Activated CD4-positive, alpha-beta T cell treated with anti-CD3 and anti-CD28 coated beads, Interleukin-2, Interleukin-4, amounts not matched to agents 100 ng/mL and 50 ng/mL, durations not matched to agents 16 hours and 8 hours (primary cell): ENCODE results near the gene ATG9B.

Experiments
- DNase-seq: peaks from one replicate; pipeline ENCODE4 v3.0.0-alpha.2; 2020; ENCODE audit warnings: low spot score

The ATG9B gene

DNA sequence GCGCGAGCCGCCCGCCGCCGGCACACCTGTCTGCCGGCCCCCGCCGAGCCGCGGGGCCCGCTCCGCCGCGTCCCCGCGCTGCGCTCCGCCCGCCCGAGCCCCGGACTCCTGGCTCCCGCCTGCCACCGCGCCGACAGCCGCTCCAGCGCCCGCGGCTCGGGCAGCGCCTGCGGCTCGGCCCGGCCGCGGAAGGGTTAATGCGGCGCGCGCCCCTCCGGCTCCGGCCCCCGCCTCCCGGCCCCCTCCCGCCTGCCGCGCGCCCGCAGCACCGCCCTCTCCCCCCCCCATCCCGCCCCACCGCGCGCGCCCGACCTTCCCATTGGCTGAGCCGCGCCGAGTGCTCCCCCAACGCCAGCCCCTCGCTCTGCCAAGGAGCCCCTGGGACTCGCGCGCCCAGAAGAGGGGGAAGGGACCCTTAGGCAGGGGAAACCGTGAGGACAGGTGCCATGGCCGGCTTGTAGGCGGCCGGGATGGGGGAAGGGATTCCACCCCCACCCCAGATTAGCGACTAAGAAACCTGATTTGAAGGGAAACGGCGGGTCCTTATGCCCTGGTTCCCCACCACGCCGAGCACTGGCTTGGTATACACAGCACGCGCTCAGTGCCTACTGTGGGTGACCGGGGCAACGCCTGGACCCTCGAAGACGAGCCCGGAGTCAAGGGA lies 46.0 kb downstream of the ATG9B start, which contains the start of gene KCNH2:
Gene KCNH2, minus strand, starts transcription at position 196 of the 664 bp plus-strand sequence. CDS start 408 bp downstream, outside the sequence.
- no peak for DNase-seq

DNA sequence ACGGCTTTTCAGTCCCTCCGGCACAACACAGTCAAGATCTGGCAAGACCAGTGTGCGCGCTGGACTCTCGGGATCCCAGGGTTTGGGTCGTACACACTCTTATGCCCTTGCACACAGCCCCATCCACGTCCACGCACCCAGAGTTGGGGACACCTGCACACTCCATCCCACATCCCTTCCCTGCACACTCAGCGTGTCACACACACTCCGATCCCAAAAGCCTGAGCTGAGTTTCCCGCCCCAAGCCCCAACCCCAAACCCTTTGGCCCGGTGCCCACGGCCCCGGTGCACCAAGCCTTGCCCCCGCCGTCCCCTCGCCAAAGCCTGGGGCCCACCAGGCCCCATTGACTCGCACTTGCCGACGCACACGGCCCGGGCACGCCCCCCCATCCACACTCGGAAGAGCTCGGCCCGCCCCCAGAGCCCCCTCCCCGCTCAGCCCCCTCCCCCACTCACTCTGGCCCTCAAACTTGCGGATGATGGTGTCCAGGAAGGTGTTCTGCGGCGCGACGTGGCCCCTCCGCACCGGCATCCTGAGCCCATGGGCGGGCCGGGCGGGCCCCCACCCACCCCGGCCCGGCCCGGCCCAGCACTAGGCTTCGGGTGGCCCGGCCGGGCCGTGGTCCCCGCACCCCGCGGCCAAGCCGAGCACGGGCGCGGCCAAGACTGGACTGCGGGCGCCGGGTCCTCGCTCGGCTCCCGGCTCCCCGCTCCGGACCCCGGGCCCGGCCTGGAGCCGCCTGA lies 46.7 kb downstream of the ATG9B start:
- no peak for DNase-seq

DNA sequence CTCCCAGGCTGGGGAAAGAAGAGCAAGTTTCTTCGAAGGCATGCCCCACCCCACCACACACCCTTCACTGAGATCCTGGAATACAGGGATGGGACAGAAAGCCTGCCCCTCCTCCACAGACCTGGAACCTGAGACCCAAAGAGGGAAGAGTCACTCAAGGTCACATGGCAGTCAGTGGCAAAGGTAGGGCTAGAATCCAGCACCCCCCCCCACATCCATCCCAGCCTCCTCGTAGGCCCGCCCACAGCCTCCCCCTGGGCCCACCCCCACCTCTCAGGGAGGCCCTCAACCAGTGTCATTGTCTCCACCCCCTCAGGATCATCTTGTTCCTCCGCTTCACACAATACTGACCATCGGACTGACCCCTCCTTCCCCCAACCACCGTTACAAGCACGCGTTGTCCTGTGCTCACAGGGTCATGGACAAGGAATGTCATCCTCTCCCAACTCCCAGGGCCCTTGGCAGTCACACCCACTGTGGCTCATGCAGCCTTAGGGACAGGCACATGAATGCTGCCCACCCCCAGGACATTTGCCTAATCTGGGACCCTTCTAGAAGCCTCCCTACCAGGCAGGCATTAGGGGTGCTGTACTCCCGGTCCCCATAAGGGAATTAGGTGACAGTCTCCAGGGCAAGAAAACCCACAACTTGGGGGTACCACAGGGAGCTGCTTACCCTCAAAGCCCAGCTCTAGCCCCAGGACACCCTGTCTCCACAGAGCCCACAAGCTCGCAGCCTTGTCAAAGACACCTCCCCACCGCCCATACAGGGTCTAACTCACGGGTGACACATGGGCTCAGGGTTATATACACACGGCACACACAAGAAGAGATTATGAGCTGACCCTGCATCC lies 47.5 kb downstream of the ATG9B start:
- DNase-seq = no peak

DNA sequence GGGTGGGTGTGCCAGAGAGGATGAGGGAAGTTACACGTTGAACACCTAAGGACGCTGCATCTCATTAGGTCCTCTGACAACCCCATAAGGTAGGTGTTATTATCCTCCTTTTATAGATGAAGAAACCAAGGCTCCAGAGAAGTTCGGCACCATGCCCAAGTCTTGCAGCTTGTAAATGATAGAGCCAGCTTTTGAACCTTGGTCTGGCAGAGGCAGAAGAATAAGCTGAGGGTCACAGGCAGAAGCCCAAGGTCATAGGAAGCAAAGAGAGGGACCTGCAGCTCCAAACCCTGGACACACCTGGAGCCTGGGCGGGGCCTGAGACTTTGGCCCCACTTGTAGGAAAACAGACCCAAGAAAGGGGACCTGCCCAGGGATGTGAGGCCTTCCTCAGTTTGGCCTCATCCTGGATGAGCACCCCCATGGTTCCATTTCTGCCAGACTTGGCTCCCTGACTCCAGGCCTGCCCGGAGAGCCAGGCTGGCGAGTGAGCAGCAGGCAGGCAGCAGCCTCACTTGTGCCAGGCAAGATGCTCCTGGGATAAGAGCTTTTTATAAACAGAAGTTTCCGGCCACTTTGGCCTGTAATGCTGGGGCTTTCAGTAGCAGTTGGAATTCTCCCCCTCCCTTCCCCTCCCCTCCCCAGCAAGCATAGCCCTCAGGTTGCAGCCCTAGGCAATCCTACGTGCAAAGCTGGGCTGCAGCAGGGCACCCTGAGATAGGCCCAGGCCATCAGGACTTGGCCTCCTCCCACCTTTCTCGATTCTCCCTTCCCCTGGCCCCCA lies 48.6 kb downstream of the ATG9B start:
- DNase-seq = no peak

DNA sequence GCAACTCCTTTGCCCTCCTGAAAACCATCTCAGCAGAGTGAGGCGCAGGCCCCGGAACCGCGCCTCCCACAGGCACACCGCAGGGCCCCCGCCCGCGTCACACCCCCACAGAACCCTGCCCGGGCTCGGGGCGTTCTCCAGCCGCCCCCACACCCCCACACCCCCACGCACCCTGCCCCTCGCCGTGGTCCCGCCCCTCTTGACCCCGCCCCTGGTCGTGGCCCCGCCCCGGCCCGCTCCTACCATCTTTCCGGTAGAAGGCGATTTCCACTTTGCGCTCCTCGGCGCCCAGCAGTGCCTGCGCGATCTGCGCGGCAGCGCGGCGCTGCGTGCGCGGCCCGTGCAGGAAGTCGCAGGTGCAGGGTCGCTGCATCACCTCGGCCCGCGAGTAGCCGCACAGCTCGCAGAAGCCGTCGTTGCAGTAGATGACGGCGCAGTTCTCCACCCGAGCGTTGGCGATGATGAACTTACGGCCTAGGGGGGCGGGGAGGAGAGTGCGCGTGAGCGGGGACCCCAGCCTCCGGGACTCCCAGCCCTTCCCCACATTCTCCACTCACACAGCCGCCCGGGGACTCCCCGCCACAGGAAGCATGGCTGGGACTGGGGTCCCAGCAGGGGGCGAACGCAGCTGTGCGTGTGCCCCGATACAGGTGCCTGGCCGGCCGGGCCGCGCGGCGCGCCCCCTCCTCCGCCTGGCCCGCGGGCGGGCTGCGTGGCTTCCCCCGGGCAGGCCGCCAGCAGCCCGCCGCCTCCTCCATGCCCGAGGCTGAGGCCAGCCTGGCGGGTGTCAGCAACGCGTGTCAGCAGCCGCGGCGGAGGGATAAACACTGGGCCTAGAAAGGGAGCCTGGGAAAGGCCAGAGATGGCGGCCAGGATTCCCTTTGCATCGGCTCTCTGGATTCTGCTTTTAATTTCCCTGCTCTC lies 49.6 kb downstream of the ATG9B start:
- peak; percentile 78 for DNase-seq

DNA sequence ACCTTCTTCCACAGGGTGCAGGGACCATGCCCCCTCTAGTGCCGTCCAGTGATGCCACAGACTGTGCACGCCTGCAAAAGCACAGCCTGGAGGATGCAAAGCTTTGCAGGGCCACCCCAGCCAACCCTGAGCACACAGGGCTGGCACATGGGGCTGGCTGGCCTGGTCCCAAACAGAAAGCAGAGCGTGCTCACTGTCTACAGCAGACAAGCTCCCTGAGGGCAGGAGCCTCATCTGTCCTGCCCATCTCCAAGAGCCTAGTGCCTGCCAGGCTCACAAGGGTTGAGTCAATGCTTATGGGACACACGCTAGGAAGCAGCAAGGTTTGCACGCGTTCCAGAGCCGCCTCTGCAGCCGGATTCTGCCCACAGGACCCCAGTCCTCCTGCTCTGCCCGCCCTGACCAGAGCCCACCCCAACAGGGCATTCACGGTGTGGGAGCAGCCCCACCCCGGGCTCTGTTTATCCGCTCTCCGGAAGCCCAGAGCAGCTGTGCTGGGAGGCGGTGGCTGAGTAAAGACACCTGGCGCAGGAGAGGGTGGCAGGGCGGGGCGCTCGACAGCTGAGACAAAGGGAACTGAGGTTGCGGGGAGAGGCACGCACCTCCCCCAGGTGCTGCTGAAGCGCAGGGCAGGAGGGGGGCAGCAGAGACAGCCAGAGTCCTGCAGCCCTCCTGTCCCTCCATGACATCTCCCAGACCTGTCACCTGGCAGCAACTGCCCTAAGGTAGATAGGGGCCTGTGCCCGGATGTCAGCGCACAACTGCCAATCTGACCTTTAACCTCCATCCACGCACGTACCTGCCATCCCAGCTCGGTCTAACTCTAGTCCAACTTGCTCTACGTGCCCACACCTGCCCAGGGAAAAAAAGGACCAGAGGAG lies 50.5 kb downstream of the ATG9B start:
- DNase-seq = no peak

DNA sequence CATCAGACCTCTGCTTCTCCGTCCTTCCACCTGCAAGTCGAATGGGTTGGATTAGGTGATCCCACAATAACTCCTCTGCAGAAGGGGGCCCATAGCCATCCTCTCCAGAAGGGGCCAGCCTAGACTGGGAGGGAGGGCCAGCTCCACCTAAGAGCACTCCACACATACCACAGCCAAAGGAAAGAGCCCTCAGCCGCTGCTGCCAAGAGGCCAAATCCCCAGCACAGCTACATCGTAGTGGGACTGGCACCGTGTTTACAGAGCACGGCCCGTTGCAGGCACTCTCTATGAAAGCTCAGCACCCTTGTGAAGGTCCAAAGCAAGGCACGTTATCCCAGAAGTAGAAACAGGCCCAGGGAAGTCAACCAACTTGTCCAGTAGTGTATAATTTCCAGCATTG lies 51.6 kb downstream of the ATG9B start:
- DNase-seq = no peak

DNA sequence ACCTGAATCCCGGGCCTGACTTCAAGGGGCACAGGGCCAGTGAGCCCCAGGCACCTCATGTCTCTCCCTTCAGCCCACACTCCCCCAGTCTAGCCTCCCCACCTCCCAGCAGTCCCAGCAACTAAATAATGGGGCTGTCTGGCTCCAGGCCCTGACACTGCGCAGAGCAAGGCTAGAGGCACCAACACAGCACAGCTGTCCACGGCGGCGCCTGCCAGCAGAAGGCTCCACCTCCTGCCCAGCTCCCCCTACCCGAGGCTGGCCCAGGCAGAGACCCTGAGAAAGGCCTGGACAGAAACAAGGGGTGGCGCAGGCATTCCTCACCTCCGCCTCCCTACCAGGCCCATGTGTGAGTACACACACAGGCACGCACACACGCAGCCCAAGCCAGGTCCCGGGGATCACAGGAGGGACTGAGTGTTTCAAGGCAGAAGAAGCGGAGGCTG lies 52.2 kb downstream of the ATG9B start:
- no peak for DNase-seq

DNA sequence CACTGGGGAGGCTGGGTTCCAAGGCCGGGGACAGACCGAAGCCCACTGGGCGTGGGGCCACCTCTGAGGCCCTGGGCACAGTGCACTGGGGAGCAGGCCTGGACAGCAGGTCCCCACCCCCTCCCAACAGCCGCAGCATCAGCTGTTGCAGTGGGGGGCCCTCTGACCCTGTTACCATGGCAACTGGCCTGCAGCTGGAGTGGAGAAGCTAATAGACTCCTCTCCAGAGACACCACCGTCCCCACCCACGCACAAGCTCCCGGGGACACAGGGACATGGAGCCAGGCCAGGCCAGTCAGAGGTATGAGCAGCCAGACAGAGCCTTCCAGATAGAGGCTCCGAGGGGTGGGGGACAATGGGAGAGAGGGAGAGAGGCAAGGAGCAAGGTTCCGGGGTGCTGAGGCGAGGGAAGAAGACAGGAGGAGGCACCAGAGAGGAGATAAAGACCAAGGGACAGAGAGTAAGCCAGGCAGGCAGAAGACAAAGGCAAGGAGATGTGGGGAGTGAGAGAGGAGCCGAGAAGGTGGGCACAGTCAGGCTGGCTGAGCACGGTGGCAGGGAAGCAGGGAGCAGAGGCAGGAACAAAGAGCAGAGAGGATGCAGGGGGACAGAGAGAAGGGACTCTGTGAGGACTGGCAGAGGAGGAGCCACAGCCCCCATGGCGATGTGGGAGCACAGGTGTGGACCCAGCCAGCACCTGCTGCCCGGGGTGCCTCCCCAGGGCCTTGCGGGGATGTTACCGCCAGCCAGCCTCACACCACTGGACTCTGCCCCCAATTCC lies 52.9 kb downstream of the ATG9B start:
- no peak for DNase-seq

DNA sequence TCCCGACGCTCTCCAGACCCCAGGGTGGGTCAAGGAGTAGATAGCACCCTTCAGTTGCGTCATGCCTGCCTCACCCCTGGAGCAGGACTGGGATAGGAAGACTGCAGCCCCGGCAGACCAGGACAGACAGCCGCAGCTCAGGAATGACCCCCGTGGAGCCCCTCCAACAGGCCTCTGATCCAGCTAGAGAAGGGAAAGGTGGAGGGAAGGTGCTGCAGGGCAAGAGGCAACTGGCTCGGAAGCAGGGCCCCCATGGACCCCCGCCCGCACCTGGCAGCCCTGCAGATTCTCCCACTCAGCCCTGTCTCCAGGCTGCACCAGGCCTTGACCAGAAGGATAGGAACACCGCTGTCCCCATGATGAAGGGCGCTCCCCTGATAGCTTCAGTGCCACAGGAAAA lies 53.9 kb downstream of the ATG9B start:
- DNase-seq = no peak

DNA sequence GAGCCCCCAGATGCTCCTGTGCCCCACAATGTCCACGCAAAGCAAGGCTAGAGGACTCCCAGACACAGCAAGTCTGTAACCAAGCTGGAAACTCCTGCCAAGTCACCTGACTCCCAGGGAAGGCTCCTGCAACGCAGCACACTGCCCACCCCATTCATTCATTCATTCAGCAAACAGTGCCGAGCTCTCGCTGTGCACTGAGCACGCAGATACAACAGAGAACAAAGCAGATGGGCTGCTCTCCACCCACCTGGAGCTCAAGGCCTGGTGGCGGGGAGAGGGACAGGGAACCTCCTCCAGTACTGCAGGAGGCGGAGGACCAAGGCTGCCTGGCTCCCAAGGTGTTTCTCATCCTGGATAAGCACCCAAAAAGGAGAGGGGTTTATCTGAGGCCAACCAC lies 54.8 kb downstream of the ATG9B start:
- DNase-seq = no peak

DNA sequence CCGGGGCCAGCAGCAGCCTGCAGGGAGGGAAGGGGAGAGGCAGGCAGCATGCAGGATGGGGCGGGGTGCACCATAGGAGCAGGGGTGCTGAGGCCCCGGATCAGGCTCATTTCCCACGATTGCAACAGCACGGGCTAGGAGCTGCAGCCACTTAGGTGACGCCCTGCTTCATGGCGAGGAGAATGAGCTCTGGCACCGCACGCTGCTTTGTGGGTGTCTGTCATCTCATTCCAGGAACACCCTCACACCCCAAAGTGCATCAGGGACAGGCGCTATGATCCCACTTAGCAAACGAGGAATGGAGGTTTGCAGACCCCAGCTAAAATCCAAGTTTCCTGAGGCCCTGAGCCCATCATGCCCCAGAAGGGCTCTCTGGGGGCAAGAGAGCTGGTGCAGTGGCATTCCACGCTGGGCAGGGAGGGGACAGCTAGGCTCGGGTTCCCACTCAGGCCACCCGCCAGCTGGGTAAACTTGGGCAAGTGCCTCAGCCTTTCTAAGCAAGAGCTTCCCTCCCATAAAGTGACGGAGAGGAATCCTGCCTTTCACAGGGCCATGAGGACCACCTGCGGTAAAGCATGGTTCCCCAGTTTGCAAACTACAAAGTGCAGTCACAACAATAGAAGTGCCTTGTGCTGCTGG lies 55.4 kb downstream of the ATG9B start:
- no peak for DNase-seq

DNA sequence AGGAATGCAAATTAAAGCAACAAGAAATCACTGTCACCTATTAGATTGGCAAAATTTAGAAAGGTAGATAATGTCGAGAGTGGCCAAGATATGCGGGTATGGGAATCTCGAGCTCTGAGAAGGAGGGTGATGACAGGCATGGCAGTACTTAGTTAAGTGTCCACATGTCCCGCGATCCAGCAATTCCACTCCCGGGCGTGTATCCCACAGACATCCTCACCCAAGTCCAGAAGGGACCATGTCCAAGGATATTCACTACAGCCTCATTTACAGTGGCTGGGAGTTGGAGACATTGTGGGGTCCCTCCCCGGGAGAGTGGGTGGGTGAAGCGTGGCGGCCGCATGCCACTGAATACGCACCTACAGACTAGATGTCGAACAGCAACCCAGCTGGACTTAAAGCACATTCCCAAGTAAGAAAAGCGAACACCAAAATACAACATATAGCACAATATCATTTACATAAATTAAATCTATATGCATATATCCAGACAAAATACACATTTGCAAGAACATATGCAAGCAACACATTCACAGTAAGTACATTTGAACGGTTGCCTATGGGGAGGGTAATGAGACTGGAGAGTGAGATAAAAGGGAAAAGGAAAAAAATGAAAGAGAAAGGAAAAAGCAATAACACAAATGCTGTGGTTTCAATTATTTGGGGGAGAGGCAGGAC lies 56.1 kb downstream of the ATG9B start:
- DNase-seq = no peak

DNA sequence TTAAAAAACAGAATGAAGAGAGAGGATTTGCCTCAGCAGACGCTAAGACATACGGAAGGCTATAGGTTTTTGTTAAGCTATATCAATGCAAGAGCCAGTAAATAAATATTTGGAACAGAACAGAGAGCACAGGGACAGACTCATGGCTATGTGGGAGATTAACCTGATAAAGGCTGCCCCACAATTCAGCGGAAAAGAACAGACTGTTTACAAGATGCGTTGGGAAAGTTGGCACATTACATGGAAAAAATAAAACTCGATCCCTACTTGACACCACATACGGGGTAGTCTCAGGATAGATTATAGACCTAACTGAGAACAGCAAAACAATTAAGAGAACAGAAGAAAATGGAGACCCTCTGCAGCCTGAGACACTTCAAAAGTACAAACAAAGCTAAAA lies 56.9 kb downstream of the ATG9B start:
- no peak for DNase-seq

DNA sequence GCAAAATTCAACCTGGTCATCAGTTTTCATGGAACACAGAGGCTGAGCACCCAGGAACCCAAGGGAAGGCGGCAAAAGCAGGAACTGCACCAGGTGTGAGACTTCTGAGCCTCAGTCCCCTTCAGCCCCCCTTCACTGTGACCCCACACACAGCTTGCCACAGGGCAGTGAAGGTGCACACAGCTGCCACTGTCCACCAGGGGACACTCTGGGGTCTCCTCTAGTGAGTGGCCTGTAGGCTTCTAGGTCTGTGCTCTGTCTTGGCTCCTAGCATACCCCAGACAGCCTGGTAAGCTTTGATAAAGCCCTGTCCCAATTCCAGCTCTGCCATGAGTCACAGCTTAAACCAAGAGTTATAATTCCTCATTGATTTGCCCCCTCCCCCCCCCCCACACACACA lies 58.3 kb downstream of the ATG9B start:
- no peak for DNase-seq

DNA sequence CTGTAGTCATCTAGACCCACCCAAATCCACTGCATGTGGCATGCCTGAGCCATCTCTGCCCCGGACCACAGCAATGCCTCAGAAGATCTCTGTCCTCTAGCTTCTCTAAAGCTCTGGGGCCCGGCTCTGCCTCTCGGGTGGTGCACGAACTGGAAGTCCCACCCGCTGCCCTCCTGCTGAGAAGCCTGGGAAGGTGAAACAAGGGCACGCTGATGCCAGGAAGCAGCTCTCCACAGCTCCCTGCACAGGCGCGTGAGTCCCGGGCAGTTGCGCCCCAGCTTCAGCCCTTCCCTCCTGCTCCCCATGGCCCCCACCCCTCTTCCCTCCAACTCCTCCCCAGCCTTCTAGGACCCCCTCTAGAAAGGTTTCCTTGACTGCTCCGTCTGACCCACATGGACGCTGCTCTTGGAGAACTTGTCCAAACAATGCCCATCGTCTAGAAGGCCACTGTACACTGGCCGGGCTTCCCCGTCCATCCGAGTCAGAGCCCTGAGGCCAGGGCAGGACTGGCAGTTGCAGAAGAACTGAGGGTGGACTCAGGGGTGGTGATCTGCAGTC lies 58.9 kb downstream of the ATG9B start:
- no peak for DNase-seq
